Measurements from ENCODE around the gene PHC3. TPM values are rescaled to one million over a fixed set of nuclear protein-coding genes. Genes with fewer than 3 reads are reported as not detected.

PHC3 gene
- total RNA-seq, 2 experiments from 2014 or later, result 40.6 to 89.7 TPM

GRCh38 chr3:170090601-170090981, 90.9 kb downstream of the PHC3 start:
- Histone ChIP-seq H3K9me3 (ENCODE audit: low read length) (no peaks in the 10 kb centered on the region), H3K9me2 (ENCODE audit: insufficient read depth, low read length) (no peaks in the 10 kb centered on the region), H3K4me3 (ENCODE audit: low read depth, low read length, poor library complexity, severe bottlenecking) (no peak overlapping the region), H4K20me1 (ENCODE audit: insufficient read depth, low read length) (no peaks in the 10 kb centered on the region), H3K36me3 (ENCODE audit: insufficient read depth, low read length) (peaks cover 98% of the 10 kb centered on the region), H2AFZ (ENCODE audit: low read length) (no peak overlapping the region), H3K4me2 (ENCODE audit: low read length) (no peak overlapping the region), H3K4me1 (ENCODE audit: insufficient read depth, low read length, poor library complexity, severe bottlenecking) (no peaks in the 10 kb centered on the region), H3K79me2 (ENCODE audit: insufficient read depth, low read depth, low read length) (peaks cover 19% of the 10 kb centered on the region; the same call in 1 of the 2 replicates), H3K27ac (ENCODE audit: low read depth, low read length, poor library complexity, severe bottlenecking) (no peak overlapping the region)
- ChIA-PET CTCF (ENCODE audit: unreplicated experiment) (no interaction called here), POLR2A (interaction anchor here (0.6 to 1.8 kb wide), 3 partner anchors 11 to 121 kb away, joined by 3 to 7 read pairs (median 4); no protein-coding TSS in a partner anchor)
- intact Hi-C loops (cut with micrococcal nuclease; ENCODE audit: unreplicated experiment), result no loop called here
- no TSS peak for BruUV-seq (replicated peaks)
- TF ChIP-seq EZH2phosphoT487 (IDR thresholded peaks at IDR 0.05; ENCODE audit: borderline replicate concordance, low read depth, low read length), result no peak
- TF ChIP-seq CTCF (conservative IDR thresholded peaks at IDR 0.05; ENCODE audit: low read length), result no peak
- no peak for DNase-seq (ENCODE audit: low spot score)

- TF ChIP-seq EZH2phosphoT487 (IDR thresholded peaks at IDR 0.05; ENCODE audit: borderline replicate concordance, low read depth, low read length) (no peak), CTCF (conservative IDR thresholded peaks at IDR 0.05; ENCODE audit: low read length) (no peak)
- ChIA-PET POLR2A (interaction anchor here (0.6 to 1.3 kb wide), 7 partner anchors 8 to 184 kb away, joined by 3 to 8 read pairs (median 5); no protein-coding TSS in a partner anchor), CTCF (ENCODE audit: unreplicated experiment) (no interaction called here)
- Histone ChIP-seq H3K4me2 (ENCODE audit: low read length) (no peak overlapping the region), H2AFZ (ENCODE audit: low read length) (no peak overlapping the region), H4K20me1 (ENCODE audit: insufficient read depth, low read length) (no peaks in the 10 kb centered on the region), H3K27ac (ENCODE audit: low read depth, low read length, poor library complexity, severe bottlenecking) (no peak overlapping the region), H3K4me3 (ENCODE audit: low read depth, low read length, poor library complexity, severe bottlenecking) (no peak overlapping the region), H3K9me3 (ENCODE audit: low read length) (no peaks in the 10 kb centered on the region), H3K36me3 (ENCODE audit: insufficient read depth, low read length) (peaks cover 98% of the 10 kb centered on the region), H3K79me2 (ENCODE audit: insufficient read depth, low read depth, low read length) (peaks cover 19% of the 10 kb centered on the region; the same call in 1 of the 2 replicates), H3K4me1 (ENCODE audit: insufficient read depth, low read length, poor library complexity, severe bottlenecking) (no peaks in the 10 kb centered on the region), H3K9me2 (ENCODE audit: insufficient read depth, low read length) (no peaks in the 10 kb centered on the region)
- DNase-seq (ENCODE audit: low spot score), result no peak
- intact Hi-C loops (cut with micrococcal nuclease; ENCODE audit: unreplicated experiment), result no loop called here
- BruUV-seq (replicated peaks), result no TSS peak
Observed at GRCh38 chr3:170089862-170090600, 91.5 kb downstream of the PHC3 start.

GRCh38 chr3:170085396-170085795, 96.1 kb downstream of the PHC3 start:
- H3K4me2 ChIP-seq (ENCODE audit: low read length), result no peak overlapping the region
- BruUV-seq (replicated peaks), result no TSS peak
- CTCF ChIA-PET (ENCODE audit: unreplicated experiment), result no interaction called here
- H3K9me3 ChIP-seq (ENCODE audit: low read length), result no peaks in the 10 kb centered on the region
- H3K36me3 ChIP-seq (ENCODE audit: insufficient read depth, low read length), result peaks cover 94% of the 10 kb centered on the region
- intact Hi-C loops (cut with micrococcal nuclease; ENCODE audit: unreplicated experiment), result loop anchor here (2.0 kb wide), 1 partner anchor 323 kb away; no protein-coding TSS in a partner anchor
- no peak overlapping the region for H2AFZ ChIP-seq (ENCODE audit: low read length)
- H3K4me1 ChIP-seq (ENCODE audit: insufficient read depth, low read length, poor library complexity, severe bottlenecking), result peaks cover 21% of the 10 kb centered on the region
- H4K20me1 ChIP-seq (ENCODE audit: insufficient read depth, low read length), result no peaks in the 10 kb centered on the region
- no peak overlapping the region for H3K4me3 ChIP-seq (ENCODE audit: low read depth, low read length, poor library complexity, severe bottlenecking)
- no peak overlapping the region for H3K27ac ChIP-seq (ENCODE audit: low read depth, low read length, poor library complexity, severe bottlenecking)
- POLR2A ChIA-PET, result interaction anchor here (0.6 to 2.4 kb wide), 6 partner anchors 9 to 268 kb away, joined by 3 to 8 read pairs (median 4); no protein-coding TSS in a partner anchor
- no peak for DNase-seq (ENCODE audit: low spot score)
- no peaks in the 10 kb centered on the region for H3K9me2 ChIP-seq (ENCODE audit: insufficient read depth, low read length)
- peaks cover 10% of the 10 kb centered on the region; the same call in 1 of the 2 replicates for H3K79me2 ChIP-seq (ENCODE audit: insufficient read depth, low read depth, low read length)
- TF ChIP-seq CTCF (conservative IDR thresholded peaks at IDR 0.05; ENCODE audit: low read length), result no peak
- no peak for TF ChIP-seq EZH2phosphoT487 (IDR thresholded peaks at IDR 0.05; ENCODE audit: borderline replicate concordance, low read depth, low read length)

Data from OCI-LY7 (cell line).